OCI-LY3 (cell line): ENCODE results near the gene SLC9A7.

Experiments
- H2AFZ ChIP-seq: fragments of 200-600, 300-600 bp; shearing (Covaris generic); 2 replicates; pipeline ENCODE4 v1.6.0; 2014; ENCODE audit warnings: antibody characterized with exemption, low read depth, low read length
- H3K27ac ChIP-seq: fragments of 200-600, 300-600 bp; sonication (generic); 2 replicates; pipeline ENCODE4 v1.5.1; 2014; ENCODE audit warnings: mild to moderate bottlenecking, low read length, moderate library complexity, mixed read lengths
- H3K27me3 ChIP-seq: fragments of 200-600, 300-600 bp; sonication (generic); 2 replicates; pipeline ENCODE4 v1.6.1; 2014; ENCODE audit warnings: low read depth, low read length, mixed read lengths
- H3K36me3 ChIP-seq: fragments of 200-600, 300-600 bp; sonication (generic); replicated peaks from 2 replicates; pipeline ENCODE3; 2014; ENCODE audit warnings: low read depth, low read length, mixed read lengths
- H3K4me1 ChIP-seq: fragments of 300-600, 200-600 bp; sonication (generic); 2 replicates; pipeline ENCODE4 v1.6.1; 2014; ENCODE audit warnings: low read length, mixed read lengths
- H3K4me2 ChIP-seq: fragments of 200-600, 300-600 bp; sonication (generic); 2 replicates; pipeline ENCODE4 v1.6.1; 2014; ENCODE audit warnings: low read length, mixed read lengths
- H3K4me3 ChIP-seq: fragments of 300-600, 200-600 bp; sonication (generic); 2 replicates; pipeline ENCODE4 v1.5.1; 2014; ENCODE audit warnings: antibody characterized with exemption, mild to moderate bottlenecking, low read length, moderate library complexity
- H3K79me2 ChIP-seq: fragments of 300-600, 200-600 bp; shearing (Covaris generic); 2 replicates; pipeline ENCODE4 v1.6.1; 2014; ENCODE audit warnings: mild to moderate bottlenecking, low read length, mixed read lengths
- H3K9ac ChIP-seq: fragments of 300-600, 200-600 bp; shearing (Covaris generic); 2 replicates; pipeline ENCODE4 v1.6.0; 2014; ENCODE audit warnings: mild to moderate bottlenecking, low read length, moderate library complexity
- H3K9me3 ChIP-seq: fragments of 200-600, 300-600 bp; shearing (Covaris generic); 2 replicates; pipeline ENCODE4 v1.6.1; 2014; ENCODE audit warnings: low read length, mixed read lengths; ENCODE audit not compliant: insufficient read depth
- H4K20me1 ChIP-seq: fragments of 200-600, 300-600 bp; sonication (generic); 2 replicates; pipeline ENCODE4 v1.6.1; 2016; ENCODE audit warnings: low read length, mixed read lengths; ENCODE audit not compliant: insufficient read depth
- CTCF ChIP-seq: fragments of 200-600, 300-600 bp; sonication (generic); IDR thresholded peaks from 2 replicates; pipeline ENCODE4 v1.5.1; 2014; ENCODE audit warnings: antibody characterized with exemption, low read length, low read depth
- EZH2phosphoT487 ChIP-seq: fragments of 200-600 bp; shearing (Covaris generic); IDR thresholded peaks from 2 replicates; pipeline ENCODE4 v1.6.1; 2018; ENCODE audit warnings: antibody characterized with exemption, mixed run types, low read depth

Gene SLC9A7

GRCh38 chrX:46757052-46757451, 1.9 kb downstream of the SLC9A7 start:
- peak overlapping the region; percentile 95 for H3K4me3 ChIP-seq
- no peak for TF ChIP-seq EZH2phosphoT487
- TF ChIP-seq CTCF: no peak

DNA sequence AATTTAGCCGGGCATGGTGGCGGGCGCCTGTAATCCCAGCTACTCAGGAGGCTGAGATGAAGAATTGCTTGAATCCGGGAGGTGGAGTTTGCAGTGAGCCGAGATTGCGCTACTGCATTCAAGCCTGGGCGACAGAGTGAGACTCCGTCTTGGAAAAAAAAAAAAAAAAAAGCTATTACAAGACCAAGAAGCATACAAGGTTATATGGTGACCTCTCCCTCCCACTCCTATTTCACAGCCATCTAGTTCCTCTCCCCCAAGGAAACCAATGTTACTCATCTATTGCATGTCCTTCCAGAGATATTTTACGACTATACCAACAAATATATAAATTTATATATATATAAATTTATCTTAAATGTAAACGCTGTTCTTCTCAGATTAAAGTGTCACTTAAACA, 3.2 kb downstream of the SLC9A7 start:
- Histone ChIP-seq H3K4me2 (peak overlapping the region; percentile 98), H3K36me3 (peaks cover 6% of the 10 kb centered on the region), H4K20me1 (peaks cover 3% of the 10 kb centered on the region), H3K4me1 (peaks cover 57% of the 10 kb centered on the region), H3K79me2 (peaks cover 72% of the 10 kb centered on the region), H3K4me3 (no peak overlapping the region), H3K27ac (peak overlapping the region; percentile 92; the same call in 1 of the 2 replicates), H3K9me3 (no peaks in the 10 kb centered on the region), H2AFZ (no peak overlapping the region), H3K27me3 (0 out of 2 replicates have a peak, but pooled peaks cover 3% of the 10 kb centered on the region), H3K9ac (no peak overlapping the region)
- TF ChIP-seq EZH2phosphoT487 (no peak), CTCF (no peak)

More at GRCh38 chrX:46757052-46757451, 1.9 kb downstream of the SLC9A7 start:
- Histone ChIP-seq H3K4me2 (peak overlapping the region; percentile 80), H2AFZ (no peak overlapping the region), H3K79me2 (peaks cover 63% of the 10 kb centered on the region), H3K9ac (peak overlapping the region; percentile 79), H4K20me1 (peaks cover 3% of the 10 kb centered on the region), H3K4me1 (peaks cover 48% of the 10 kb centered on the region), H3K36me3 (peaks cover 3% of the 10 kb centered on the region), H3K27ac (peak overlapping the region; percentile 60), H3K27me3 (0 out of 2 replicates have a peak, but pooled peaks cover 3% of the 10 kb centered on the region), H3K9me3 (no peaks in the 10 kb centered on the region)

- Histone ChIP-seq H3K79me2 (peaks cover 72% of the 10 kb centered on the region), H3K27ac (peak overlapping the region; percentile 92), H3K27me3 (no peaks in the 10 kb centered on the region), H3K4me3 (peak overlapping the region; percentile 65), H3K9me3 (no peaks in the 10 kb centered on the region), H3K4me2 (peak overlapping the region; percentile 98), H3K36me3 (peaks cover 7% of the 10 kb centered on the region), H4K20me1 (peaks cover 3% of the 10 kb centered on the region), H3K4me1 (peaks cover 52% of the 10 kb centered on the region), H3K9ac (peak overlapping the region; percentile 70), H2AFZ (no peak overlapping the region)
- TF ChIP-seq CTCF (no peak), EZH2phosphoT487 (no peak)
Observed at GRCh38 chrX:46754586-46755061, 4.3 kb downstream of the SLC9A7 start.

DNA sequence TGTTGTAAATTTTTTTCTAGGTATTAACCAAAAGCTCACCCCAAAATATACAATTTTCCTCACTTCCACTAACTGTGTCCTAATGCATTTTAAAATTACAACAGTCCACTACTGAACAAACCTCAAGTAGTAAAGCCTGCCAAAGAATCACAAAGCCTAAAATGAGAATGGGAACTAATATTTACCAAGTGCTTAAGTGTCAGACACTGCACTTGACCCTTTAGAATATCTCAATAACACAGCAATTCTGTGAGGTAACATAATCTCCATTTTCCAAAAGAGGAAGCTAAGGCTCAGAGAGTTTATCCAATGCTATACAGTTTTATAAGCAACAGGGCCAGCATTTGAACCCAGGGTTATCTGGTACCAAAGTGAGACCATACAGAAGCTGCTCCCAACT, 4.9 kb downstream of the SLC9A7 start:
- peaks cover 74% of the 10 kb centered on the region for H3K79me2 ChIP-seq
- no peak for TF ChIP-seq CTCF
- no peak for TF ChIP-seq EZH2phosphoT487
- H3K4me3 ChIP-seq: peak overlapping the region; percentile 65
- H4K20me1 ChIP-seq: peaks cover 6% of the 10 kb centered on the region
- H2AFZ ChIP-seq: no peak overlapping the region
- H3K36me3 ChIP-seq: peaks cover 7% of the 10 kb centered on the region
- H3K9ac ChIP-seq: peak overlapping the region; percentile 43; the same call in 1 of the 2 replicates
- no peaks in the 10 kb centered on the region for H3K27me3 ChIP-seq
- peak overlapping the region; percentile 98 for H3K4me2 ChIP-seq
- peak overlapping the region; percentile 92 for H3K27ac ChIP-seq
- H3K9me3 ChIP-seq: no peaks in the 10 kb centered on the region
- peaks cover 50% of the 10 kb centered on the region for H3K4me1 ChIP-seq
